ENCODE data around the gene MRPS17. TPM values are rescaled to one million over a fixed set of nuclear protein-coding genes. Genes with fewer than 3 reads are reported as not detected.
A peak's percentile ranks its signal among the peaks of the same experiment; 100 is the strongest.

MRPS17 gene
- total and polyA plus RNA-seq, 10 of the 15 experiments (the other 5 are each of a cell fraction or from before 2014, with no cell fraction given) = 18.7 to 74.5 (median 29.2) TPM

- TF ChIP-seq IRF4 (IDR thresholded peaks at IDR 0.05; ENCODE audit: low read depth, low read length) = peak; percentile 69; the same call in 1 of the 2 replicates
- no peak; the same call in 1 of the 2 replicates for TF ChIP-seq JUNB (IDR thresholded peaks at IDR 0.05)
- TF ChIP-seq NFYB (IDR thresholded peaks at IDR 0.05; ENCODE audit: insufficient read depth, low read depth, low read length) = no peak
- peak; percentile 44; the same call in 1 of the 2 replicates for TF ChIP-seq RELB (IDR thresholded peaks at IDR 0.05; ENCODE audit: low read depth)
- TF ChIP-seq PAX8 (IDR thresholded peaks at IDR 0.05) = no peak
- peak; percentile 93 for TF ChIP-seq ZNF384 (IDR thresholded peaks at IDR 0.05; ENCODE audit: borderline replicate concordance, low read depth, low read length)
- TF ChIP-seq MLLT1 (IDR thresholded peaks at IDR 0.05) = no peak
- no peak for TF ChIP-seq YY1 (IDR thresholded peaks at IDR 0.05; ENCODE audit: low read depth, low read length)
- TF ChIP-seq SPI1 (IDR thresholded peaks at IDR 0.05; ENCODE audit: borderline replicate concordance, insufficient read depth, low read depth, low read length) = peak; percentile 82
- TF ChIP-seq CTCF (IDR thresholded peaks at IDR 0.05 in 2 of 3, conservative IDR thresholded peaks at IDR 0.05 in 1 of 3; ENCODE audit: control insufficient read depth in 2 of 3, extremely low read depth in 1 of 3, insufficient read depth in 1 of 3, low read depth in 3 of 3, low read length in 3 of 3) = no peak
- peak; percentile 68 for TF ChIP-seq RUNX3 (IDR thresholded peaks at IDR 0.05; ENCODE audit: low read length)
- TF ChIP-seq CBX5 (IDR thresholded peaks at IDR 0.05; ENCODE audit: low read depth) = peak; percentile 25; the same call in 1 of the 2 replicates
- no peak for TF ChIP-seq POLR2AphosphoS2 (IDR thresholded peaks at IDR 0.05; ENCODE audit: low read depth, low read length)
Observed at GRCh38 chr7:55903985-55904759, 47.5 kb upstream of the MRPS17 start (continued).
